Activated CD8-positive, alpha-beta T cell treated with anti-CD3 and anti-CD28 coated beads for 36 hours (primary cell): ENCODE data around the gene PKM. TPM values are rescaled to one million over a fixed set of nuclear protein-coding genes. Genes with fewer than 3 reads are reported as not detected.
"Not testable (repeated sequence)": the region's sequence is repeated elsewhere in the genome, so short reads cannot be mapped to it uniquely, and the experiment has no call there.

Experiments used
- ATAC-seq: fragments of 200-7000 bp; cut with Tn5 transposase; one replicate; pipeline ENCODE4 v1.10.0; 2021; ENCODE audit warnings: mild to moderate bottlenecking, moderate library complexity
- CTCF ChIA-PET: fragments of 350-600 bp; sonication (Branson Sonifier 250); formaldehyde crosslinking; loops from one replicate; lab custom pipeline; 2021; ENCODE audit warnings: antibody characterized with exemption; lab: Charles Lee
- POLR2A ChIA-PET: fragments of 350-600 bp; sonication (Branson Sonifier 250); formaldehyde crosslinking; loops from one replicate; lab custom pipeline; 2021; ENCODE audit warnings: antibody characterized with exemption; lab: Charles Lee
- DNase-seq: peaks from one replicate; pipeline ENCODE4 v3.0.0-alpha.2; 2020
- H3K27ac Mint-ChIP-seq: one replicate; pipeline ENCODE4 v1.8.0; 2021; ENCODE audit warnings: mild to moderate bottlenecking, mixed read lengths
- H3K27me3 Mint-ChIP-seq: one replicate; pipeline ENCODE4 v1.8.0; 2021; ENCODE audit warnings: mixed read lengths
- H3K36me3 Mint-ChIP-seq: one replicate; pipeline ENCODE4 v1.8.0; 2021; ENCODE audit warnings: low read depth, mixed read lengths
- H3K4me1 Mint-ChIP-seq: one replicate; pipeline ENCODE4 v1.8.0; 2021; ENCODE audit warnings: low read depth, mixed read lengths
- H3K4me3 Mint-ChIP-seq: one replicate; pipeline ENCODE4 v1.8.0; 2021; ENCODE audit warnings: mild to moderate bottlenecking, moderate library complexity, mixed read lengths
- H3K9me3 Mint-ChIP-seq: one replicate; pipeline ENCODE4 v1.8.0; 2021; ENCODE audit warnings: mixed read lengths
- intact Hi-C: fragments of 100-400 bp; cut with micrococcal nuclease; formaldehyde crosslinking; loops from one replicate; pipeline ENCODE4 v1.10.0; 2022
- total RNA-seq, 2 experiments: library from RNA; stranded (reverse); gene quantifications; one replicate each; pipeline ENCODE4 v1.2.3, GENCODE V29; 2021
- TF ChIP-seq, protein P1 (sequence below): fragments of 200-600 bp; IDR thresholded peaks from one replicate; pipeline ENCODE4 v1.8.0; 2022; ENCODE audit warnings: antibody characterized with exemption, mild to moderate bottlenecking

PKM gene
- total RNA-seq, 2 experiments from 2014 or later, result 2,565 to 2,588 TPM

DNA sequence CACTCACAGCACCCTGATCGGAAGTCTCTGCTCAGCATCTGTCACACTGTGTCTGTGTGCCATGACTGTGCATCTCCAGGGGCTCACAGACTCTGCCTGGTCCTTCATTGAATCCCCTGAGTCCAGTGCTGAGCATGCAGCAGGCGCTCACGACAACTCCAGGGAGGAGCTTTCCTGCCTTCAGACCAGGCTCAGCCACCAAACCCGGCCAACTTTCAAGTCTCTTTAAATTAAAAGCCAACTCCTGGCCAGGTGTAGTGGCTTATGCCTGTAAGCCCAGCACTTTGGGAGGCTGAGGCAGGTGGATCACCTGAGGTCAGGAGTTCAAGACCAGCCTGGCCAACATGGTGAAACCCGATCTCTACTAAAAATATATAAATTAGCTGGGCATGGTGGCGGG is 57.6 kb downstream of the PKM start:
- H3K27ac Mint-ChIP-seq, result no peak overlapping the region
- TF ChIP-seq, protein P1, sequence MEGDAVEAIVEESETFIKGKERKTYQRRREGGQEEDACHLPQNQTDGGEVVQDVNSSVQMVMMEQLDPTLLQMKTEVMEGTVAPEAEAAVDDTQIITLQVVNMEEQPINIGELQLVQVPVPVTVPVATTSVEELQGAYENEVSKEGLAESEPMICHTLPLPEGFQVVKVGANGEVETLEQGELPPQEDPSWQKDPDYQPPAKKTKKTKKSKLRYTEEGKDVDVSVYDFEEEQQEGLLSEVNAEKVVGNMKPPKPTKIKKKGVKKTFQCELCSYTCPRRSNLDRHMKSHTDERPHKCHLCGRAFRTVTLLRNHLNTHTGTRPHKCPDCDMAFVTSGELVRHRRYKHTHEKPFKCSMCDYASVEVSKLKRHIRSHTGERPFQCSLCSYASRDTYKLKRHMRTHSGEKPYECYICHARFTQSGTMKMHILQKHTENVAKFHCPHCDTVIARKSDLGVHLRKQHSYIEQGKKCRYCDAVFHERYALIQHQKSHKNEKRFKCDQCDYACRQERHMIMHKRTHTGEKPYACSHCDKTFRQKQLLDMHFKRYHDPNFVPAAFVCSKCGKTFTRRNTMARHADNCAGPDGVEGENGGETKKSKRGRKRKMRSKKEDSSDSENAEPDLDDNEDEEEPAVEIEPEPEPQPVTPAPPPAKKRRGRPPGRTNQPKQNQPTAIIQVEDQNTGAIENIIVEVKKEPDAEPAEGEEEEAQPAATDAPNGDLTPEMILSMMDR, result no peak
- no peak overlapping the region for H3K4me3 Mint-ChIP-seq
- DNase-seq, result no peak
- peaks cover 2% of the 10 kb centered on the region for H3K4me1 Mint-ChIP-seq
- H3K9me3 Mint-ChIP-seq, result no peaks in the 10 kb centered on the region
- ATAC-seq, result no peak
- POLR2A ChIA-PET, result no interaction called here
- H3K27me3 Mint-ChIP-seq, result no peaks in the 10 kb centered on the region
- intact Hi-C loops, result no loop called here
- no peaks in the 10 kb centered on the region for H3K36me3 Mint-ChIP-seq
- CTCF ChIA-PET, result interaction anchor here (1.0 kb wide), 1 partner anchor 39 kb away, joined by 3 read pairs; no protein-coding TSS in a partner anchor

DNA sequence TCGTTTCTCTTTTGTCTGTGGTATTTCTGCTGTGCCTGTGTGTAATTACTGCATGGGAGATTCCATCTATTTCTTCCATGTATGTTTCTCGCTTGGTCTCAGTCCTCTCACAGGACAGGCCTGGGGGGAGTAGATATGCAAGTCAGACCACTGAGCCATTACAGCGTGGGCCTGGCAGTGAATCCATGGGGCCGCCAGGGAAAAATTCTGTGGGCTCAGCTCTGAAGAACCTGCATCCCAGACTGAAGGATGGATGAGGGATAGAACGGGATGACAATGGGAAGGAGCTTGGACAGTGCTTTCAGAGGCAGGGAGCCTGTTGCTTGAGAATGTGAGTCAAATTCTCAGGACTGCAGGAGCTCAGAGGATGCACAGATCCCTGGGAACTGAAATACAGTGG is 58.2 kb downstream of the PKM start:
- DNase-seq (no peak), ATAC-seq (no peak)
- Mint-ChIP-seq H3K36me3 (no peaks in the 10 kb centered on the region), H3K4me1 (peaks cover 6% of the 10 kb centered on the region), H3K9me3 (no peaks in the 10 kb centered on the region), H3K4me3 (no peak overlapping the region), H3K27me3 (no peaks in the 10 kb centered on the region), H3K27ac (no peak overlapping the region)
- CTCF ChIA-PET, result interaction anchor here (1.0 kb wide), 1 partner anchor 40 kb away, joined by 3 read pairs; no protein-coding TSS in a partner anchor
- POLR2A ChIA-PET, result interaction anchor here (0.7 kb wide), 1 partner anchor 372 kb away, joined by 3 read pairs; no protein-coding TSS in a partner anchor
- intact Hi-C loops, result no loop called here
- TF ChIP-seq, protein P1, result no peak

DNA sequence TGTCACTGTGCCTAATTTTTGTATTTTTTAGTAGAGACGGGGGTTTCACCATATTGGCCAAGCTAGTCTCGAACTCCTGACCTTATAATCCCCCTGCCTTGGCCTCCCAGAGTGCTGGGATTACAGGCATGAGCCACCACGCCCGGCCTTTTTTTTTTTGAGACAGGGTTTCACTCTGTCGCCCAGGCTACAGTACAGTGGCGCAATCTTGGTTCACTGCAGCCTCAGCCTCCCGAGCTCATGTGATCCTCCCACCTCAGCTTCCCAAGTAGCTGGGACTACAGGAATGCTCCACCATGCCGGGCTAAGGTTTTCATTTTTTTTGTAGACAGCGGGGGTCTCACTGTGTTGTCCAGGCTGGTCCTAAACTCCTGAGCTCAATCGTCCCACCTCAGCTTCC is 59.0 kb downstream of the PKM start:
- POLR2A ChIA-PET, DNase-seq, H3K4me3 Mint-ChIP-seq, intact Hi-C loops, ATAC-seq, H3K36me3 Mint-ChIP-seq, H3K27me3 Mint-ChIP-seq, H3K27ac Mint-ChIP-seq, CTCF ChIA-PET, H3K4me1 Mint-ChIP-seq, H3K9me3 Mint-ChIP-seq: not testable (repeated sequence)

DNA sequence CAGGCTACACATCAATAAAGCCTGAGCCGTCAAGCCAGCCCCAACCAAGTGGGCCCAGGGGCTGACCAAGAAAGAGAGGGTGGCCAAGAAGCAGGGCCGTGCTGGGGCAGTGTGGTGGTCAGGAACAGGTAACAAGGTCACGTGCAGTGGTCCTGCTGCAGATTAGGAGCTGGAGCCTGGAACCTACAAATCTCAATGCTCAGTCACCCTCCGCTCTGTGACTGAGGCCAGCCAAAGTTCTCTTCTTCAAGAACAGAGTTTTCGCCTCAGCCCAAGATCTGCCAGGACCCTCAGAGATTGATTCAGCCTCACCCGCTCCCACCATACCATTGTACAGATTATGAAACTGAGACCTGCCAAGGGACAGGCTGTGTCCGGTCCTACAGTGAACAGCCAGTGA is 60.3 kb downstream of the PKM start:
- H3K27ac Mint-ChIP-seq, result no peak overlapping the region
- peaks cover 6% of the 10 kb centered on the region for H3K4me1 Mint-ChIP-seq
- DNase-seq (no peak), ATAC-seq (no peak)
- no peaks in the 10 kb centered on the region for H3K27me3 Mint-ChIP-seq
- no peak overlapping the region for H3K4me3 Mint-ChIP-seq
- no peaks in the 10 kb centered on the region for H3K9me3 Mint-ChIP-seq
- ChIA-PET CTCF (interaction anchor here (0.8 kb wide), 1 partner anchor 15 kb away, joined by 3 read pairs; no protein-coding TSS in a partner anchor), POLR2A (no interaction called here)
- H3K36me3 Mint-ChIP-seq, result no peaks in the 10 kb centered on the region
- TF ChIP-seq, protein P1, result no peak
- intact Hi-C loops, result no loop called here

DNA sequence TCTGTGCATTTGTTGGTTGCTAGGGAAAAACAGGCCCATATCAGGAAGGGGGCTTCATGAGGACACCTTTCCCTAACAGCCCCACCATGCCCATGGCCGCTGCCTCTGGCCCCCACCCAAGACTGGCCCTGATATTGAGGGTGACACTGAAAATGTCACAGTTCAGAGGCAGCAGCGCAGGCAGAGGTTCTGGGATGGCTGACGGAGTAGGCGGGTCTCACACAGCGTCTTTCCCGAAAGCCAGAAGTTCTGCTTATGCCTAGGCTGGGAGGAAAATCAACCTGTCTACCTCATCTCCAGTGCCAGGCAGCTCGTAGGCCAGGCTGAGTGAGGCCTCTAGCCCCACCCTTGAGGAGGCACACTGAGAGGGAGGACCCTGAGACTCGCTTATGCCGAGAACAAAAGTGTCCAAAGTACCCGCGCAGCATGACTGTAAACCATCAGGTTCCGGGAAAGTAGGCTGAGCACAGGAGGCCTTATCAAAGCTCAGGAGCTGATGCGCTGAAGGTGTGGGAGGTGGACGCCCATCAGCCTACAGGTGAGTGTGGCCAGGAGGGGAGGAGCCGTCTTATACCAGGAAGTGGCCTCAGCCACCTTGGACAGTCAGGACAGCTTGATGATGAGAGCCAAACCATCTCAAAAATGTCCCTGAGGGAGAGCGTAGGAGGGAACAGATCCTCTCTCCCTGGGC is 60.9 kb downstream of the PKM start:
- POLR2A ChIA-PET, result no interaction called here

More for the DNA sequence above, 60.9 kb downstream of the PKM start:
- H3K9me3 Mint-ChIP-seq, result no peaks in the 10 kb centered on the region
- no peak overlapping the region for H3K4me3 Mint-ChIP-seq
- H3K36me3 Mint-ChIP-seq, result no peaks in the 10 kb centered on the region
- intact Hi-C loops, result no loop called here
- DNase-seq (no peak), ATAC-seq (no peak)
- H3K27ac Mint-ChIP-seq, result no peak overlapping the region
- CTCF ChIA-PET, result interaction anchor here (0.8 to 1.0 kb wide), 2 partner anchors 14 kb away, joined by 3 to 4 read pairs; no protein-coding TSS in a partner anchor
- peaks cover 6% of the 10 kb centered on the region for H3K4me1 Mint-ChIP-seq
- H3K27me3 Mint-ChIP-seq, result no peaks in the 10 kb centered on the region
- TF ChIP-seq, protein P1, result no peak
